ENCODE measurements around the gene BDKRB2. TPM values are rescaled to one million over a fixed set of nuclear protein-coding genes. Genes with fewer than 3 reads are reported as not detected.

Gene BDKRB2
- total RNA-seq, 1 experiment from 2014 or later = 0.15 TPM

DNA sequence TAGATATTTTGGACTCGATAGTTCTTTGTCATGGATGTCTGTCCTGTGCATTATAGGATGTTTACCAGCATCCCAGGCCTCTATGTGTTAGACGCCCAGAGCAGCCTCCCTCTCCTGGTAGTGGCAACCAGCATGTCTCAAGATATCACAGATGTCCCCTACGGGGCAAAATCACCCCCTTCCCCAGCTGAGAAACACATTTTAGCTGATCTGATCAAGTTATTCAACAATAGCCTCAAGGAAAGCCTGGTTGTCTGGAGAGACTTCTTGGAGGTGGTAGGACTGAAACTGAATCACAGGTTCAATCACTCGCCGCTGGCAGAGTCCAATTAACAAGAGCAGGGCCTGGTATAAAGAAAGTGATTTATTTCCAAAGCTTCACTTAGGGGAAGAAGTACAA lies 69.0 kb downstream of the BDKRB2 start:
- no peaks in the 10 kb centered on the region for H3K23me2 ChIP-seq (ENCODE audit: insufficient read length, low read depth, low read length, poor library complexity, severe bottlenecking)
- Mint-ChIP-seq H3K4me3 (no peak overlapping the region), H3K4me1 (peaks cover 7 to 11% of the 10 kb centered on the region in 2 experiments), H3K27me3 (ENCODE audit: low read depth) (peaks cover 3% of the 10 kb centered on the region), H3K36me3 (ENCODE audit: insufficient read depth in 1 of 3, low read depth in 3 of 3) (peaks cover 9 to 18% (median 9%) of the 10 kb centered on the region in 3 experiments; a peak in 5 of 7 replicates), H3K9me3 (peaks cover 26 to 28% of the 10 kb centered on the region in 2 experiments), H3K27ac (no peak overlapping the region)
- no peaks in the 10 kb centered on the region for H3K79me2 ChIP-seq (ENCODE audit: insufficient read depth, low read length)
- H3K27ac ChIP-seq (ENCODE audit: insufficient read length, low read depth, low read length) = no peak overlapping the region
- H3K4me2 ChIP-seq (ENCODE audit: insufficient read depth, insufficient read length, low read length) = no peak overlapping the region
- H3K23ac ChIP-seq (ENCODE audit: insufficient read length, low read depth, low read length) = no peak overlapping the region
- H3K9me3 ChIP-seq (ENCODE audit: control insufficient read depth, low read depth, low read length) = no peaks in the 10 kb centered on the region
- H3K56ac ChIP-seq (ENCODE audit: insufficient read length, low read depth, low read length) = no peak overlapping the region
- H2BK120ac ChIP-seq (ENCODE audit: low read depth, low read length, poor library complexity, severe bottlenecking) = no peak overlapping the region
- H3K18ac ChIP-seq (ENCODE audit: insufficient read length, low read depth, low read length) = no peak overlapping the region
- no peak overlapping the region for H2AFZ ChIP-seq (ENCODE audit: low read length)
- no peak overlapping the region for H3K4ac ChIP-seq (ENCODE audit: low read depth, low read length)
- no peak overlapping the region for H4K8ac ChIP-seq (replicated peaks; ENCODE audit: insufficient read length, low read depth, low read length)
- H2BK20ac ChIP-seq (ENCODE audit: low read depth, low read length, poor library complexity, severe bottlenecking) = no peak overlapping the region
- no peaks in the 10 kb centered on the region for H3K4me1 ChIP-seq (ENCODE audit: insufficient read depth, low read length)
- no peaks in the 10 kb centered on the region for H4K20me1 ChIP-seq (ENCODE audit: control insufficient read depth, insufficient read depth, insufficient read length)
- no peak overlapping the region for H2BK12ac ChIP-seq (ENCODE audit: insufficient read length, low read depth, low read length)
- no peak overlapping the region for H3K9ac ChIP-seq (ENCODE audit: extremely low read depth, insufficient read length, low read length)
- H4K91ac ChIP-seq (ENCODE audit: insufficient read length, low read depth, low read length) = no peak overlapping the region
- no peak overlapping the region for H3K14ac ChIP-seq (ENCODE audit: insufficient read depth, low read length)
- H3K27me3 ChIP-seq (ENCODE audit: insufficient read depth, low read length) = no peaks in the 10 kb centered on the region
- no peaks in the 10 kb centered on the region for H3K79me1 ChIP-seq (ENCODE audit: insufficient read depth, low read depth, low read length, poor library complexity, severe bottlenecking)
- H2AK5ac ChIP-seq (ENCODE audit: insufficient read length, low read length) = no peak overlapping the region
- WGBS (ENCODE audit: extremely low coverage, insufficient read length, low lambda C conversion rate) = no CpG with 5 or more reads among the region's 5 CpGs
- H2BK5ac ChIP-seq (ENCODE audit: insufficient read length, low read length) = no peak overlapping the region
- no peak overlapping the region for H4K5ac ChIP-seq (ENCODE audit: insufficient read length, low read depth, low read length)
- H2BK15ac ChIP-seq (ENCODE audit: low read depth, low read length) = no peak overlapping the region
- DNase-seq = no peak
- TF ChIP-seq, protein P1, sequence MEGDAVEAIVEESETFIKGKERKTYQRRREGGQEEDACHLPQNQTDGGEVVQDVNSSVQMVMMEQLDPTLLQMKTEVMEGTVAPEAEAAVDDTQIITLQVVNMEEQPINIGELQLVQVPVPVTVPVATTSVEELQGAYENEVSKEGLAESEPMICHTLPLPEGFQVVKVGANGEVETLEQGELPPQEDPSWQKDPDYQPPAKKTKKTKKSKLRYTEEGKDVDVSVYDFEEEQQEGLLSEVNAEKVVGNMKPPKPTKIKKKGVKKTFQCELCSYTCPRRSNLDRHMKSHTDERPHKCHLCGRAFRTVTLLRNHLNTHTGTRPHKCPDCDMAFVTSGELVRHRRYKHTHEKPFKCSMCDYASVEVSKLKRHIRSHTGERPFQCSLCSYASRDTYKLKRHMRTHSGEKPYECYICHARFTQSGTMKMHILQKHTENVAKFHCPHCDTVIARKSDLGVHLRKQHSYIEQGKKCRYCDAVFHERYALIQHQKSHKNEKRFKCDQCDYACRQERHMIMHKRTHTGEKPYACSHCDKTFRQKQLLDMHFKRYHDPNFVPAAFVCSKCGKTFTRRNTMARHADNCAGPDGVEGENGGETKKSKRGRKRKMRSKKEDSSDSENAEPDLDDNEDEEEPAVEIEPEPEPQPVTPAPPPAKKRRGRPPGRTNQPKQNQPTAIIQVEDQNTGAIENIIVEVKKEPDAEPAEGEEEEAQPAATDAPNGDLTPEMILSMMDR (conservative IDR thresholded peaks at IDR 0.05) = no peak
- no peak overlapping the region for H3T11ph ChIP-seq (ENCODE audit: low read length)
